Natural killer cell (primary cell): ENCODE results near the gene CBARP. TPM values are rescaled to one million over a fixed set of nuclear protein-coding genes. Genes with fewer than 3 reads are reported as not detected.

Source experiments
- ATAC-seq, 3 donors: fragments of 150-1000 bp in 2 of 3; fragments of 200-7000 bp in 1 of 3; cut with Tn5 transposase; 1 replicate in 1 of 3; 2 replicates in 2 of 3; pipeline ENCODE4 v1.10.0; 2021; ENCODE audit warnings: mild to moderate bottlenecking in 2 of 3, moderate library complexity in 2 of 3
- DNase-seq, 2 donors: peaks; one replicate each; pipeline versions ENCODE4 v3.0.0 to v3.0.0-alpha.2; 2013 to 2021; ENCODE audit warnings: mixed read lengths in 1 of 2
- H3K27ac ChIP-seq: one replicate; pipeline ENCODE4 v1.5.1; 2013; ENCODE audit warnings: mild to moderate bottlenecking, low read length
- H3K27me3 ChIP-seq: one replicate; pipeline ENCODE4 v1.6.1; 2013; ENCODE audit warnings: low read length; ENCODE audit not compliant: control insufficient read depth, insufficient read depth
- H3K36me3 ChIP-seq: one replicate; pipeline ENCODE4 v1.6.1; 2013; ENCODE audit warnings: low read length; ENCODE audit not compliant: control insufficient read depth, insufficient read depth
- H3K4me1 ChIP-seq: one replicate; pipeline ENCODE4 v1.6.1; 2013; ENCODE audit warnings: low read length; ENCODE audit not compliant: control insufficient read depth, insufficient read depth
- H3K4me3 ChIP-seq: one replicate; pipeline ENCODE4 v1.5.1; 2013; ENCODE audit warnings: low read length
- H3K9me3 ChIP-seq: one replicate; pipeline ENCODE4 v1.6.1; 2013; ENCODE audit warnings: low read length; ENCODE audit not compliant: control insufficient read depth, insufficient read depth
- H3K27ac Mint-ChIP-seq, 2 donors: one replicate each; pipeline ENCODE4 v1.8.0; 2022; ENCODE audit warnings: mild to moderate bottlenecking in 2 of 2, mixed read lengths in 2 of 2, moderate library complexity in 1 of 2
- H3K27me3 Mint-ChIP-seq, 2 donors: one replicate each; pipeline ENCODE4 v1.8.0; 2022; ENCODE audit warnings: low read depth in 2 of 2, mixed read lengths in 2 of 2
- H3K36me3 Mint-ChIP-seq: one replicate; pipeline ENCODE4 v1.8.0; 2022; ENCODE audit warnings: mixed read lengths
- H3K4me1 Mint-ChIP-seq, 2 donors: one replicate each; pipeline ENCODE4 v1.8.0; 2022; ENCODE audit warnings: mixed read lengths in 2 of 2
- H3K4me3 Mint-ChIP-seq: one replicate; pipeline ENCODE4 v1.8.0; 2022; ENCODE audit warnings: mild to moderate bottlenecking, moderate library complexity, mixed read lengths
- H3K9me3 Mint-ChIP-seq, 2 donors: one replicate each; pipeline ENCODE4 v1.8.0; 2022; ENCODE audit warnings: mixed read lengths in 2 of 2
- WGBS: methylation state at CpG from one replicate; pipeline ENCODE4 v1.1.7; 2013; ENCODE audit warnings: missing lambda C conversion rate; ENCODE audit not compliant: insufficient coverage; 5-methylcytosine and 5-hydroxymethylcytosine counted together
- intact Hi-C: fragments of 100-400 bp; cut with micrococcal nuclease; formaldehyde crosslinking; loops from one replicate; pipeline ENCODE4 v1.14.2; 2022
- total RNA-seq, 4 donors: library from RNA; stranded (reverse); fragments of 120-200 nt in 1 of 4; gene quantifications; one replicate each; pipeline versions ENCODE4 v1.2.3 to v1.2.4, GENCODE V29; 2013 to 2022
- TF ChIP-seq, protein P1 (sequence below): fragments of 200-600 bp; IDR thresholded peaks from one replicate; pipeline ENCODE4 v1.8.0; 2022; ENCODE audit warnings: antibody characterized with exemption

Gene CBARP
- total RNA-seq, 3 donors from 2014 or later (not counting 1 experiment from before 2014, with no cell fraction given): 0.14 to 0.41 TPM; not detected in 1

DNA sequence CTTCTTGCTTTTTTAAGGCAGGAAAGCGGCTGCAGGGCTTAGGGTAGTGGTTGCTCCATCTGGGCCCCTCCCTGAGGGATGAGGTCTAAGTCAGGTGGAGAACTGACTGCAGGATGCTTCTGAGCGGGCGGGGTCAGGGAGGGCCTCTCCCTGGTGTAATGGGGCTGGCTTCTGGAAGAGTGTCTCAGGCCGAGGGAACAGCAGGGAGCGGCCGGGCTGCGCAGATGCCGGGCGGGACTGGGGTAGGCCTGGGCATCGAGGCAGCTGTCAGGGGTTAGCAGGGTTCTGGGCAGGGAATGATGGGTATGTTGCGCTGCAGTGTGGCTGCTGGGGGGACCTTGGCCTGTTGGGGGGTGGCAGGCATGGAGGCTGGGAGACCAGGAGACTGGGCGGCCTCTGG is 40.3 kb upstream of the CBARP start:
- no peak overlapping the region for H3K27ac ChIP-seq
- Mint-ChIP-seq H3K27ac (no peak overlapping the region), H3K4me1 (peaks cover 14 to 39% of the 10 kb centered on the region in 2 donors), H3K9me3 (no peaks in the 10 kb centered on the region), H3K4me3 (no peak overlapping the region), H3K36me3 (no peaks in the 10 kb centered on the region), H3K27me3 (no peaks in the 10 kb centered on the region)
- intact Hi-C loops: loop anchor here (10.0 kb wide), 1 partner anchor 217 kb away; the partner anchor contains the start of genes PCSK4 and REEP6
- H3K36me3 ChIP-seq: peaks cover 25% of the 10 kb centered on the region
- no peak overlapping the region for H3K4me3 ChIP-seq
- DNase-seq (no peak), ATAC-seq (no peak)
- TF ChIP-seq, protein P1, sequence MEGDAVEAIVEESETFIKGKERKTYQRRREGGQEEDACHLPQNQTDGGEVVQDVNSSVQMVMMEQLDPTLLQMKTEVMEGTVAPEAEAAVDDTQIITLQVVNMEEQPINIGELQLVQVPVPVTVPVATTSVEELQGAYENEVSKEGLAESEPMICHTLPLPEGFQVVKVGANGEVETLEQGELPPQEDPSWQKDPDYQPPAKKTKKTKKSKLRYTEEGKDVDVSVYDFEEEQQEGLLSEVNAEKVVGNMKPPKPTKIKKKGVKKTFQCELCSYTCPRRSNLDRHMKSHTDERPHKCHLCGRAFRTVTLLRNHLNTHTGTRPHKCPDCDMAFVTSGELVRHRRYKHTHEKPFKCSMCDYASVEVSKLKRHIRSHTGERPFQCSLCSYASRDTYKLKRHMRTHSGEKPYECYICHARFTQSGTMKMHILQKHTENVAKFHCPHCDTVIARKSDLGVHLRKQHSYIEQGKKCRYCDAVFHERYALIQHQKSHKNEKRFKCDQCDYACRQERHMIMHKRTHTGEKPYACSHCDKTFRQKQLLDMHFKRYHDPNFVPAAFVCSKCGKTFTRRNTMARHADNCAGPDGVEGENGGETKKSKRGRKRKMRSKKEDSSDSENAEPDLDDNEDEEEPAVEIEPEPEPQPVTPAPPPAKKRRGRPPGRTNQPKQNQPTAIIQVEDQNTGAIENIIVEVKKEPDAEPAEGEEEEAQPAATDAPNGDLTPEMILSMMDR: no peak
- H3K9me3 ChIP-seq: no peaks in the 10 kb centered on the region
- H3K4me1 ChIP-seq: peaks cover 39% of the 10 kb centered on the region
- WGBS: 89% methylated on average over 12 of the region's 12 CpGs
- no peaks in the 10 kb centered on the region for H3K27me3 ChIP-seq

DNA sequence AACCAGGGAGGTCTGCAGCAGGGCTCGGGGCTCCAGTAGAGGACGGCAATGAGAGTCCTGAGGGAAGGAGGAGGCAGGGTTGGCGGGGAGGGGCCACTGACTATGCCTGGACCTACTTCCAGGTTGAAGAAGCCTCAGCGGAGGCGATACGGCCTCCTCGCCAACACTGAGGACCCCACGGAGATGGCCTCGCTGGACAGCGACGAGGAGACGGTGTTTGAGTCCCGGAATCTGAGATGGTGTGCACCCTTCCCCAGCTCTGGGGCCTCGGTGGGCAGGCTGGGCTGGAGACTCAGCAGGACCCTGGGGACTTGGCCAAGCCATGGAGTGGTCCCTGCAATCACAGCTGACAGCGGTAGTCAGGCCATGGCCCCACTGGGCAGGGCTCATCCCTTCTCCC is 39.3 kb upstream of the CBARP start:
- no peak for DNase-seq
- Histone ChIP-seq H3K9me3 (no peaks in the 10 kb centered on the region), H3K4me1 (peaks cover 49% of the 10 kb centered on the region), H3K27me3 (no peaks in the 10 kb centered on the region), H3K27ac (no peak overlapping the region), H3K36me3 (peaks cover 35% of the 10 kb centered on the region), H3K4me3 (no peak overlapping the region)
- Mint-ChIP-seq H3K4me1 (peaks cover 23 to 48% of the 10 kb centered on the region in 2 donors), H3K36me3 (peaks cover 7% of the 10 kb centered on the region), H3K4me3 (peak overlapping the region; percentile 75), H3K27ac (peak overlapping the region; percentile 91 to 93), H3K27me3 (no peaks in the 10 kb centered on the region), H3K9me3 (no peaks in the 10 kb centered on the region)
- ATAC-seq: no peak
- TF ChIP-seq, protein P1: no peak
- intact Hi-C loops: loop anchor here (10.0 kb wide), 1 partner anchor 218 kb away; the partner anchor contains the start of genes PCSK4 and REEP6
- WGBS: 95% methylated on average over 15 of the region's 15 CpGs

DNA sequence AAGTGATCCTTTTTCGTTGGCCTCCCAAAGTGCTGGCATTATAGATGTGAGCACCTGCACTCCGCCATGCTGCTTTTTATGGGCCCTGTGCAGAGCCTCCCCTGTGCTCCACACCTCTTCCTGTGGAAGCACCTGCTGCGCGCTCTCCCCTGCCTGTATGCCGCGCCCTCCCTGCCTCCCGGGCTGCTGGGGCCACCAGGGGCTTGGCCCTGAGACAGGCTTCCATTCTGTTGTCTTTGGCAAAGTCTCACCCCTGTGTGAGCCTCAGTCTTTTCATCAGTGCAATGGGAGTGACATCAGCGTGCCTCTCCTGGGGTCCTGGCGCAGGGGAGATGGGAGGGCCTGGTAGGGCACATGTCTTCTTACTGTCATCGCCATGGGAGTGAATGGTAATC is 38.8 kb upstream of the CBARP start:
- Histone ChIP-seq H3K9me3 (no peaks in the 10 kb centered on the region), H3K27ac (peak overlapping the region; percentile 91), H3K27me3 (no peaks in the 10 kb centered on the region), H3K4me1 (peaks cover 53% of the 10 kb centered on the region), H3K36me3 (peaks cover 39% of the 10 kb centered on the region), H3K4me3 (peak overlapping the region; percentile 65)
- peak overlapping the region; percentile 91 to 93 for H3K27ac Mint-ChIP-seq
- TF ChIP-seq, protein P1: no peak
- DNase-seq (peak in 1 of 2 donors; percentile 63), ATAC-seq (no peak)
- 40% methylated on average over 10 of the region's 10 CpGs for WGBS
- H3K4me1 Mint-ChIP-seq: peaks cover 28 to 49% of the 10 kb centered on the region in 2 donors
- H3K4me3 Mint-ChIP-seq: peak overlapping the region; percentile 75
- intact Hi-C loops: loop anchor here (10.0 kb wide), 1 partner anchor 218 kb away; the partner anchor contains the start of genes PCSK4 and REEP6
- no peaks in the 10 kb centered on the region for H3K27me3 Mint-ChIP-seq
- peaks cover 7% of the 10 kb centered on the region for H3K36me3 Mint-ChIP-seq
- no peaks in the 10 kb centered on the region for H3K9me3 Mint-ChIP-seq
